ENCODE data around the gene TMC1. TPM values are rescaled to one million over a fixed set of nuclear protein-coding genes. Genes with fewer than 3 reads are reported as not detected.

Gene TMC1
- total and polyA plus RNA-seq, 2 of the 13 experiments (the other 11 are each of a cell fraction or from before 2014, with no cell fraction given): 0.02 to 0.03 TPM

GRCh38 chr9:72834994-72835393 is 313.6 kb downstream of the TMC1 start (continued):
- no peak for TF ChIP-seq ZBTB40 (IDR thresholded peaks at IDR 0.05)
- no peak for TF ChIP-seq ZBTB40 (CRISPR knock-in tag; IDR thresholded peaks at IDR 0.05)
- no peak for TF ChIP-seq GMEB2 (CRISPR knock-in tag; IDR thresholded peaks at IDR 0.05; ENCODE audit: low read depth)
- no peak for TF ChIP-seq ZNF841 (CRISPR knock-in tag; IDR thresholded peaks at IDR 0.05; ENCODE audit: borderline replicate concordance)
- TF ChIP-seq ZBED4 (CRISPR knock-in tag; IDR thresholded peaks at IDR 0.05; ENCODE audit: borderline replicate concordance): no peak
- no peak for TF ChIP-seq SMAD3 (CRISPR knock-in tag; IDR thresholded peaks at IDR 0.05)
- no peak for TF ChIP-seq CCDC6 (CRISPR knock-in tag; IDR thresholded peaks at IDR 0.05)
- peak; percentile 43; the same call in 1 of the 2 replicates for TF ChIP-seq FOXJ3 (CRISPR knock-in tag; IDR thresholded peaks at IDR 0.05; ENCODE audit: borderline replicate concordance)
- no peak for TF ChIP-seq ZBTB42 (CRISPR knock-in tag; IDR thresholded peaks at IDR 0.05)
- no peak for TF ChIP-seq NKX3-1 (CRISPR knock-in tag; IDR thresholded peaks at IDR 0.05)
- TF ChIP-seq IRF2 (CRISPR knock-in tag; IDR thresholded peaks at IDR 0.05): peak; percentile 52; the same call in 1 of the 2 replicates
- TF ChIP-seq NR1H2 (CRISPR knock-in tag; IDR thresholded peaks at IDR 0.05; ENCODE audit: borderline replicate concordance, low read depth): no peak
- no peak for TF ChIP-seq MLLT10 (CRISPR knock-in tag; IDR thresholded peaks at IDR 0.05)
- TF ChIP-seq, protein P1, sequence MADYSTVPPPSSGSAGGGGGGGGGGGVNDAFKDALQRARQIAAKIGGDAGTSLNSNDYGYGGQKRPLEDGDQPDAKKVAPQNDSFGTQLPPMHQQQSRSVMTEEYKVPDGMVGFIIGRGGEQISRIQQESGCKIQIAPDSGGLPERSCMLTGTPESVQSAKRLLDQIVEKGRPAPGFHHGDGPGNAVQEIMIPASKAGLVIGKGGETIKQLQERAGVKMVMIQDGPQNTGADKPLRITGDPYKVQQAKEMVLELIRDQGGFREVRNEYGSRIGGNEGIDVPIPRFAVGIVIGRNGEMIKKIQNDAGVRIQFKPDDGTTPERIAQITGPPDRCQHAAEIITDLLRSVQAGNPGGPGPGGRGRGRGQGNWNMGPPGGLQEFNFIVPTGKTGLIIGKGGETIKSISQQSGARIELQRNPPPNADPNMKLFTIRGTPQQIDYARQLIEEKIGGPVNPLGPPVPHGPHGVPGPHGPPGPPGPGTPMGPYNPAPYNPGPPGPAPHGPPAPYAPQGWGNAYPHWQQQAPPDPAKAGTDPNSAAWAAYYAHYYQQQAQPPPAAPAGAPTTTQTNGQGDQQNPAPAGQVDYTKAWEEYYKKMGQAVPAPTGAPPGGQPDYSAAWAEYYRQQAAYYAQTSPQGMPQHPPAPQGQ (CRISPR knock-in tag; IDR thresholded peaks at IDR 0.05; ENCODE audit: borderline replicate concordance): no peak

Measured in HepG2 (cell line).